Epithelial cell of esophagus (primary cell): ENCODE measurements around the gene MBNL3.
"Not testable (repeated sequence)": the region's sequence is repeated elsewhere in the genome, so short reads cannot be mapped to it uniquely, and the experiment has no call there.

ENCODE experiments used
- DNase-seq: peaks from one replicate; pipeline ENCODE4 v3.0.0; 2010; ENCODE audit warnings: low read depth
- H3K4me3 ChIP-seq: 2 replicates; pipeline ENCODE4 v1.5.1; 2011; ENCODE audit warnings: mild to moderate bottlenecking, low read length, control low read depth
- CTCF ChIP-seq: IDR thresholded peaks from 2 replicates; pipeline ENCODE4 v1.5.1; 2011; ENCODE audit warnings: low read depth, mild to moderate bottlenecking, low read length, control low read depth, inconsistent platforms; ENCODE audit not compliant: insufficient read depth; ENCODE audit errors: missing control alignments

Gene MBNL3

GRCh38 chrX:132336172-132336571 is 152.7 kb downstream of the MBNL3 start:
- no peak for TF ChIP-seq CTCF
- H3K4me3 ChIP-seq: no peak overlapping the region
- DNase-seq: no peak

- no peak for TF ChIP-seq CTCF
- DNase-seq: no peak
- H3K4me3 ChIP-seq: no peak overlapping the region
Observed at GRCh38 chrX:132333351-132333750, 155.5 kb downstream of the MBNL3 start.

- H3K4me3 ChIP-seq: no peak overlapping the region
- no peak for DNase-seq
- TF ChIP-seq CTCF: no peak
Observed at GRCh38 chrX:132331532-132331931, 157.3 kb downstream of the MBNL3 start.

GRCh38 chrX:132331000-132331399 is 157.8 kb downstream of the MBNL3 start:
- no peak overlapping the region for H3K4me3 ChIP-seq
- DNase-seq: no peak
- no peak for TF ChIP-seq CTCF

- peak; percentile 25 for DNase-seq
- H3K4me3 ChIP-seq: no peak overlapping the region
- TF ChIP-seq CTCF: no peak
Observed at GRCh38 chrX:132330156-132330729, 158.6 kb downstream of the MBNL3 start.

- not testable (repeated sequence) for H3K4me3 ChIP-seq, DNase-seq
Observed at GRCh38 chrX:132326960-132327359, 161.9 kb downstream of the MBNL3 start.
